Peyer's patch (tissue), 4 donors: ENCODE results near the gene TRIM24. TPM values are rescaled to one million over a fixed set of nuclear protein-coding genes. Genes with fewer than 3 reads are reported as not detected.

Experiments used
- DNase-seq, 3 donors: peaks; one replicate each; pipeline ENCODE4 v3.0.0-alpha.2; 2017 to 2019
- H3K27ac ChIP-seq, 4 donors: fragments of 200-600 bp; sonication (generic); one replicate each; pipeline ENCODE4 v1.5.1; 2016 to 2019
- H3K27me3 ChIP-seq, 2 donors: fragments of 200-600 bp; sonication (generic); one replicate each; pipeline ENCODE4 v1.5.1; 2019
- H3K36me3 ChIP-seq, 3 donors: fragments of 200-600 bp; sonication (generic); one replicate each; pipeline ENCODE4 v1.5.1; 2016 to 2019
- H3K4me1 ChIP-seq, 4 donors: fragments of 200-600 bp; sonication (generic); one replicate each; pipeline ENCODE4 v1.5.1; 2016 to 2019
- H3K4me3 ChIP-seq, 4 donors: fragments of 200-600 bp; sonication (generic); 1 replicate in 3 of 4; 2 replicates in 1 of 4; pipeline ENCODE4 v1.5.1; 2016 to 2019; ENCODE audit warnings: mild to moderate bottlenecking in 1 of 4
- H3K9me3 ChIP-seq, 4 donors: fragments of 200-600 bp; sonication (generic); one replicate each; pipeline ENCODE4 v1.5.1; 2016 to 2019; ENCODE audit warnings: mild to moderate bottlenecking in 1 of 4
- CTCF ChIP-seq, 6 experiments: fragments of 450-650 bp in 4 of 6; fragments of 200-600 bp in 2 of 6; sonication (generic) in 1 of 6; IDR thresholded peaks; one replicate each; pipeline ENCODE4 v1.5.1; 2017 to 2019; ENCODE audit warnings: antibody characterized with exemption in 6 of 6, mild to moderate bottlenecking in 3 of 6, moderate library complexity in 1 of 6
- POLR2A ChIP-seq, 2 donors: fragments of 450-650 bp; IDR thresholded peaks; one replicate each; pipeline ENCODE4 v1.5.1; 2017; ENCODE audit warnings: antibody characterized with exemption in 2 of 2, mild to moderate bottlenecking in 2 of 2, moderate library complexity in 2 of 2
- total RNA-seq, 4 donors: library from RNA; depleted of rRNA; stranded (reverse); fragments of >200 nt; gene quantifications; one replicate each; pipeline ENCODE4 v1.1.0, GENCODE V29; 2016

The TRIM24 gene
- total RNA-seq, 4 donors from 2014 or later = 15.7 to 18.7 (median 16.6) TPM

- no peaks in the 10 kb centered on the region for H3K9me3 ChIP-seq
- H3K4me1 ChIP-seq = no peaks in the 10 kb centered on the region
- no peak overlapping the region for H3K27ac ChIP-seq
- TF ChIP-seq POLR2A (IDR thresholded peaks at IDR 0.05) (no peak), CTCF (IDR thresholded peaks at IDR 0.05) (no peak)
- H3K36me3 ChIP-seq = peaks cover 0 to 23% (median 0%) of the 10 kb centered on the region in 3 donors
- no peak for DNase-seq
- H3K27me3 ChIP-seq = no peaks in the 10 kb centered on the region
- no peak overlapping the region for H3K4me3 ChIP-seq
Observed at GRCh38 chr7:138587485-138587884, 127.4 kb downstream of the TRIM24 start.

- Histone ChIP-seq H3K27ac (no peak overlapping the region), H3K36me3 (peaks cover 0 to 22% (median 0%) of the 10 kb centered on the region in 3 donors), H3K27me3 (no peaks in the 10 kb centered on the region), H3K4me3 (no peak overlapping the region), H3K9me3 (no peaks in the 10 kb centered on the region), H3K4me1 (no peaks in the 10 kb centered on the region)
- TF ChIP-seq POLR2A (IDR thresholded peaks at IDR 0.05) (no peak), CTCF (IDR thresholded peaks at IDR 0.05) (no peak)
- DNase-seq = no peak
Observed at GRCh38 chr7:138588986-138589385, 128.9 kb downstream of the TRIM24 start.

GRCh38 chr7:138590154-138590553 lies 130.1 kb downstream of the TRIM24 start:
- no peak for DNase-seq
- TF ChIP-seq CTCF (IDR thresholded peaks at IDR 0.05) (no peak), POLR2A (IDR thresholded peaks at IDR 0.05) (no peak)
- Histone ChIP-seq H3K4me1 (no peaks in the 10 kb centered on the region), H3K27me3 (no peaks in the 10 kb centered on the region), H3K9me3 (no peaks in the 10 kb centered on the region), H3K4me3 (no peak overlapping the region), H3K36me3 (peaks cover 0 to 18% (median 0%) of the 10 kb centered on the region in 3 donors), H3K27ac (no peak overlapping the region)

- Histone ChIP-seq H3K27ac (no peak overlapping the region), H3K4me1 (no peaks in the 10 kb centered on the region), H3K36me3 (no peaks in the 10 kb centered on the region), H3K4me3 (no peak overlapping the region), H3K9me3 (no peaks in the 10 kb centered on the region), H3K27me3 (no peaks in the 10 kb centered on the region)
- TF ChIP-seq POLR2A (IDR thresholded peaks at IDR 0.05) (no peak), CTCF (IDR thresholded peaks at IDR 0.05) (no peak)
- no peak for DNase-seq
Observed at GRCh38 chr7:138595454-138595853, 135.4 kb downstream of the TRIM24 start.

GRCh38 chr7:138602451-138602850 lies 142.4 kb downstream of the TRIM24 start:
- no peak overlapping the region for H3K27ac ChIP-seq
- TF ChIP-seq CTCF (IDR thresholded peaks at IDR 0.05) = no peak
- TF ChIP-seq POLR2A (IDR thresholded peaks at IDR 0.05) = no peak

More at GRCh38 chr7:138602451-138602850, 142.4 kb downstream of the TRIM24 start:
- Histone ChIP-seq H3K4me3 (no peak overlapping the region), H3K27me3 (no peaks in the 10 kb centered on the region), H3K4me1 (no peaks in the 10 kb centered on the region), H3K9me3 (no peaks in the 10 kb centered on the region), H3K36me3 (no peaks in the 10 kb centered on the region)
- no peak for DNase-seq
